ENCODE results near the gene TSPAN9. TPM values are rescaled to one million over a fixed set of nuclear protein-coding genes. Genes with fewer than 3 reads are reported as not detected.

TSPAN9 gene
- polyA plus RNA-seq, 1 donor from 2014 or later = not detected

GRCh38 chr12:3293446-3294161 lies 216.4 kb downstream of the TSPAN9 start:
- Mint-ChIP-seq H3K4me3 (no peak overlapping the region), H3K9me3 (no peaks in the 10 kb centered on the region), H3K4me1 (peaks cover 0 to 3% (median 0%) of the 10 kb centered on the region in 3 donors), H3K27ac (no peak overlapping the region), H3K27me3 (no peaks in the 10 kb centered on the region), H3K36me3 (peaks cover 2% of the 10 kb centered on the region)

GRCh38 chr12:3294481-3294911 lies 217.3 kb downstream of the TSPAN9 start:
- Mint-ChIP-seq H3K9me3 (no peaks in the 10 kb centered on the region), H3K36me3 (peaks cover 2% of the 10 kb centered on the region), H3K4me1 (peaks cover 0 to 1% (median 0%) of the 10 kb centered on the region in 3 donors), H3K27me3 (no peaks in the 10 kb centered on the region), H3K4me3 (no peak overlapping the region), H3K27ac (no peak overlapping the region)

DNA sequence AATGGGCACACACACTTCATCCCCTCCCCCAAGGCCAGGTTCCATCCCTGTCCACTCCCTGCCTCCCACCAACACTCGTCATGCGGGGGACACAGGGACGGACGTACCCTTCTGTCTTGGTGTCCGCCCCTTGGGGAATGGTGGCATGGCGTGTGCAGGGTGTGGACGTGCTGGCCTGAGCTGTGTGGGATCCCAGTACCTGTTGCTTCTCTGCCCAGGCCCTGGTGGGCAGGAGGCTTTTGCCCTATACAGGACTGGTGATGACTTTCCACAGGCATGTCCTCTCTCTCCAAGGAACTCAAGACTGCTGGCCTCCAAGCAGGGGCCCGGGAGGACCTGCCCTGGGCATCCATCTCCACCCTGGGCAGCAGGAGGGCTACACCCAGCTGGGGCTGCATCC lies 218.0 kb downstream of the TSPAN9 start:
- Mint-ChIP-seq H3K4me1 (peaks cover 5 to 7% (median 5%) of the 10 kb centered on the region in 3 donors), H3K9me3 (no peaks in the 10 kb centered on the region), H3K4me3 (no peak overlapping the region), H3K27me3 (peaks cover 3% of the 10 kb centered on the region), H3K27ac (no peak overlapping the region), H3K36me3 (peaks cover 2% of the 10 kb centered on the region)

GRCh38 chr12:3295646-3296408 lies 218.6 kb downstream of the TSPAN9 start:
- Mint-ChIP-seq H3K27ac (peak overlapping the region in 1 of 3 donors; percentile 31), H3K9me3 (no peaks in the 10 kb centered on the region), H3K27me3 (peaks cover 7% of the 10 kb centered on the region), H3K4me3 (no peak overlapping the region), H3K4me1 (peaks cover 7 to 10% (median 10%) of the 10 kb centered on the region in 3 donors), H3K36me3 (no peaks in the 10 kb centered on the region)

GRCh38 chr12:3296409-3296701 lies 219.2 kb downstream of the TSPAN9 start:
- peaks cover 7 to 10% (median 10%) of the 10 kb centered on the region in 3 donors for H3K4me1 Mint-ChIP-seq
- H3K27me3 Mint-ChIP-seq = peaks cover 7% of the 10 kb centered on the region
- H3K9me3 Mint-ChIP-seq = no peaks in the 10 kb centered on the region
- no peak overlapping the region for H3K4me3 Mint-ChIP-seq
- no peaks in the 10 kb centered on the region for H3K36me3 Mint-ChIP-seq
- H3K27ac Mint-ChIP-seq = no peak overlapping the region

DNA sequence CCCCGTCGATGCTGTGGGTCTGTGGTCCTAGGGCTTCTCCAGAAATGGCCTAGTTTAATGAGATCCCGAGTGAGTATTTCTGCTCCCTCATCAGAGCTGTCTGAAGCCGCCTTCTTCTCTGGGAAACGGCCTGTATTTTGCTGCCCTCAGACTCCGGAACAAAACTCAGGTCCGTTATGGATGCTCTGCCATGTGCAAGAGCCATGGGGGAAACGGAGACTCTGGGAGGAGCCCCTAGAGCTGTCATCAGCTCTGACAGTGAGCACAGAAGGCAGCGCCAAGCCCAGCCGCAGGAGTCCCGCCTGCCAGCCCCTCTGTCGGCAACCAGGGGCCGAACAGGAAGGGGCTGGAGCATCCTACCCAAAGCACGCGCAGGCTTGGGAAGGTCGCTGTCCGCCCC lies 221.4 kb downstream of the TSPAN9 start:
- Mint-ChIP-seq H3K27ac (no peak overlapping the region), H3K4me3 (no peak overlapping the region), H3K9me3 (no peaks in the 10 kb centered on the region), H3K27me3 (peaks cover 7% of the 10 kb centered on the region), H3K36me3 (no peaks in the 10 kb centered on the region), H3K4me1 (peaks cover 7 to 10% (median 10%) of the 10 kb centered on the region in 3 donors)

- Mint-ChIP-seq H3K36me3 (no peaks in the 10 kb centered on the region), H3K4me1 (peaks cover 7 to 10% (median 10%) of the 10 kb centered on the region in 3 donors), H3K9me3 (no peaks in the 10 kb centered on the region), H3K27ac (peak overlapping the region; percentile 18 to 84 (median 61)), H3K27me3 (peaks cover 12% of the 10 kb centered on the region), H3K4me3 (peak overlapping the region; percentile 22 to 90 (median 56))
Measured at GRCh38 chr12:3299929-3300832, 223.0 kb downstream of the TSPAN9 start.

- Mint-ChIP-seq H3K4me3 (no peak overlapping the region), H3K36me3 (no peaks in the 10 kb centered on the region), H3K27me3 (peaks cover 12% of the 10 kb centered on the region), H3K27ac (peak overlapping the region in 2 of 3 donors; percentile 18 to 61), H3K9me3 (no peaks in the 10 kb centered on the region), H3K4me1 (peaks cover 7 to 10% (median 10%) of the 10 kb centered on the region in 3 donors)
Measured at GRCh38 chr12:3300833-3301401, 223.7 kb downstream of the TSPAN9 start.

- Mint-ChIP-seq H3K27ac (no peak overlapping the region), H3K9me3 (no peaks in the 10 kb centered on the region), H3K4me3 (no peak overlapping the region), H3K4me1 (peaks cover 7 to 10% (median 10%) of the 10 kb centered on the region in 3 donors), H3K36me3 (no peaks in the 10 kb centered on the region), H3K27me3 (peaks cover 12% of the 10 kb centered on the region)
Measured at GRCh38 chr12:3302401-3303041, 225.3 kb downstream of the TSPAN9 start.

DNA sequence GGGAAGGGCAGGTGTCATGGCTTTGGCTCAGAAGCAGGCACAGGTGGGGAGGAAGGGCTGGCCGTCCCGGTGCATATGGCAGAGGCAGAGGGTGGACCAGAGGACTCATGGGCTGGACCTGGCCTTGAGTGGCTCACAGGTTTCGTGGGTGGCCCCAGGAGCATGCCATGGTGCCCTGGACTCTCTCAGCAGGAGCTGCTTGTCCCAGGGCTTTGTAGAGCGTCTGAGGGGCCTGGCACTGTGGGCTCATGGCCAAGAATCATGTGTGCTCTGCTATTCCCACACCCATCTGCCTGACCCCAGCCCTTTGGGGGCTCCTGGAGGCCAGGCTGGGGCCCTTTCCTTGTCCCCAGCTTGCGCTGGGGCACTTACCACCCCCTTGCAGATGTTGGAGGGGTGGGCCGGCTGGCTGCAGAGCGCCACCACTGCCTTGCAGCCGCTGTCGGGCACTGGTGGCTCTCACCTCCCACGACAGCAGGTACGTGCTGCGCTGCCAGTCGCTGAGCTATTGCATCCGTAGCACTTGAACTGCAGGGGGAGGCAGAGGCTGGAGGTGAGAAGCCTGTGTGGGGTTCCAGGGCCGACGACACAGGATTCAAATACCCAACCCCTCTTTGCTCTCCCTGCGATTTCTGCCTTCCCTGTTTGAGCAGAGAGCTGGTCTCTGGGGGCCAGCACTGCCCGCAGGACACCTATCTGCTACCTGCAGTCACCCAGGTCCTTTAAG lies 226.4 kb downstream of the TSPAN9 start:
- Mint-ChIP-seq H3K4me1 (peaks cover 7 to 10% (median 10%) of the 10 kb centered on the region in 3 donors), H3K27me3 (peaks cover 12% of the 10 kb centered on the region), H3K9me3 (no peaks in the 10 kb centered on the region), H3K36me3 (no peaks in the 10 kb centered on the region), H3K4me3 (peak overlapping the region in 1 of 4 donors; percentile 43), H3K27ac (no peak overlapping the region)

DNA sequence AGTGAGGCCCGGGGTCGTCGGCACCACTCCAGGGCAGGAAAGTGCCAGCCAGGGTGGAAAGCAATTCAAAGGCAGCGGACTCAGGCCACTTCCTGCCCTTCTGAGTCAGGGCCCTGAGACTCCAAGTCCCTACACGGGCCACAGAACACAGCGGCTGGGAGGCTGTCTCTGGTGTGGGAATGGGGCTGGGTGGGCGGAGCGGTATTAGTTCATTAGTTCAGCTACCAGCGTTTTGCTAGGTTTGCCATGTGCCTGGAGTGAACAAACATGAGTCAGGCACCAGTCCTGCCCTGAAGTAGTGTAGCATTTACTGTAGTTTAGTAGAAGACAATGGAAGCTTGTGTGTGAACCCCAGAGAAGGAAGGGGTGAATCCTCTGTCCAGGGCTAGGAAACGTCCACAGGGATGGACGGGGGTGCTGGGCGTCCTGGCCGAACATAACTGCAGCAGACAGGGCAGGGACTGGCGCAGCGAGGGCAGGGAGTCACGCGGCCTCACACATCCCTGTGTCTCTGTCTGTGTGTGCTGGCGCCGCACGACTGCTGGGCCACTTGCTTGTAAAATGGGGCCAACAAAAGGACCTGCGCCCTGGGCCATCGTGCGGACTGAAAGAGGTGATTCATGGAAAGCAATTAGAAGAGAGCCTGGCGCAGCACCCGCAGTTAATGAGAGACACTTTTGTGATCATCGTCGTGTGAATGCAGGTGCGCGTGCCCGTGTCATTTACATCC lies 227.4 kb downstream of the TSPAN9 start:
- peaks cover 12% of the 10 kb centered on the region for H3K27me3 Mint-ChIP-seq
- no peaks in the 10 kb centered on the region for H3K9me3 Mint-ChIP-seq
- no peak overlapping the region for H3K27ac Mint-ChIP-seq
- no peaks in the 10 kb centered on the region for H3K36me3 Mint-ChIP-seq
- peaks cover 7 to 10% (median 10%) of the 10 kb centered on the region in 3 donors for H3K4me1 Mint-ChIP-seq
- H3K4me3 Mint-ChIP-seq = peak overlapping the region in 1 of 4 donors; percentile 45

GRCh38 chr12:3305464-3305863 lies 228.3 kb downstream of the TSPAN9 start:
- no peaks in the 10 kb centered on the region for H3K36me3 Mint-ChIP-seq
- no peak overlapping the region for H3K27ac Mint-ChIP-seq
- no peaks in the 10 kb centered on the region for H3K9me3 Mint-ChIP-seq
- H3K4me3 Mint-ChIP-seq = no peak overlapping the region
- H3K27me3 Mint-ChIP-seq = peaks cover 6% of the 10 kb centered on the region
- peaks cover 0 to 2% (median 2%) of the 10 kb centered on the region in 3 donors for H3K4me1 Mint-ChIP-seq

GRCh38 chr12:3305904-3306619 lies 228.9 kb downstream of the TSPAN9 start:
- no peak overlapping the region for H3K27ac Mint-ChIP-seq
- no peaks in the 10 kb centered on the region for H3K9me3 Mint-ChIP-seq
- no peaks in the 10 kb centered on the region for H3K36me3 Mint-ChIP-seq
- peak overlapping the region in 1 of 4 donors; percentile 39 for H3K4me3 Mint-ChIP-seq
- no peaks in the 10 kb centered on the region for H3K4me1 Mint-ChIP-seq
- H3K27me3 Mint-ChIP-seq = peaks cover 5% of the 10 kb centered on the region

Measured in IgD-negative memory B cell (primary cell).